Breast epithelium (tissue), 3 donors: Measurements from ENCODE around the gene TNFRSF25.

Experiments
- POLR2A ChIP-seq: fragments of 450-650 bp; IDR thresholded peaks from one replicate; pipeline ENCODE4 v1.6.1; 2016; ENCODE audit warnings: antibody characterized with exemption, mild to moderate bottlenecking, moderate library complexity
- POLR2AphosphoS5 ChIP-seq, 3 donors: sonication (generic); formaldehyde crosslinking; IDR thresholded peaks; one replicate each; pipeline ENCODE4 v1.6.1; 2017; ENCODE audit warnings: antibody characterized with exemption in 3 of 3
- TF ChIP-seq, protein P1 (sequence below), 3 donors: fragments of 450-650 bp; IDR thresholded peaks; one replicate each; pipeline ENCODE4 v1.5.1; 2016 to 2017; ENCODE audit warnings: antibody characterized with exemption in 3 of 3, mild to moderate bottlenecking in 3 of 3, moderate library complexity in 3 of 3

DNA sequence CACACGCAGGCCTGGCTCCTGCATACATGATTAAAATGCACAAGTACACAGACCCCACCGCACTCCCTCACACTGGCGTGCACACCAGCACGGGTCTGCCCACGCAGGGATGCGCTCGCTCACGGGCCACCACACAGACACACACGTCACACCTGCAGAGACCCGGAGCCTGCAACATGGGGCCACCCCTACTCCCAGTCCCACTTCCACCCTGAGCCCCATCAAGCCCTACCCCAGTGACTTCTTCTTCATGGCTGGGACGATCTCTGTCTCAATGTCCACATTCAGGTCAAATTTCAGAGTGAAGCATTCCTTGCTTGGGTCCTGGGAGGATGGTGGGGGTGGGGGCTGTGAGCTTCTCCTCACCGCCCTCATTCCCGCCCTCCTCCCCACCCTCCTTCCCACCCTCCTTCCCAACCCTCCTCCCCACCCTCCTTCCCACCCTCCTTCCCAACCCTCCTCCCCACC lies 8.9 kb upstream of the TNFRSF25 start:
- TF ChIP-seq POLR2A (no peak), POLR2AphosphoS5 (IDR thresholded peaks at IDR 0.05) (no peak)
- TF ChIP-seq, protein P1, sequence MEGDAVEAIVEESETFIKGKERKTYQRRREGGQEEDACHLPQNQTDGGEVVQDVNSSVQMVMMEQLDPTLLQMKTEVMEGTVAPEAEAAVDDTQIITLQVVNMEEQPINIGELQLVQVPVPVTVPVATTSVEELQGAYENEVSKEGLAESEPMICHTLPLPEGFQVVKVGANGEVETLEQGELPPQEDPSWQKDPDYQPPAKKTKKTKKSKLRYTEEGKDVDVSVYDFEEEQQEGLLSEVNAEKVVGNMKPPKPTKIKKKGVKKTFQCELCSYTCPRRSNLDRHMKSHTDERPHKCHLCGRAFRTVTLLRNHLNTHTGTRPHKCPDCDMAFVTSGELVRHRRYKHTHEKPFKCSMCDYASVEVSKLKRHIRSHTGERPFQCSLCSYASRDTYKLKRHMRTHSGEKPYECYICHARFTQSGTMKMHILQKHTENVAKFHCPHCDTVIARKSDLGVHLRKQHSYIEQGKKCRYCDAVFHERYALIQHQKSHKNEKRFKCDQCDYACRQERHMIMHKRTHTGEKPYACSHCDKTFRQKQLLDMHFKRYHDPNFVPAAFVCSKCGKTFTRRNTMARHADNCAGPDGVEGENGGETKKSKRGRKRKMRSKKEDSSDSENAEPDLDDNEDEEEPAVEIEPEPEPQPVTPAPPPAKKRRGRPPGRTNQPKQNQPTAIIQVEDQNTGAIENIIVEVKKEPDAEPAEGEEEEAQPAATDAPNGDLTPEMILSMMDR (IDR thresholded peaks at IDR 0.05), result no peak
